GM21576 (cell line): ENCODE data around the gene ATL2.
"Not testable (repeated sequence)": the region's sequence is repeated elsewhere in the genome, so short reads cannot be mapped to it uniquely, and the experiment has no call there.

ENCODE experiments used
- ATAC-seq: cut with Tn5 transposase; IDR thresholded peaks from one replicate; pipeline ENCODE4 v1.9.1; 2021; ENCODE audit warnings: mild to moderate bottlenecking, moderate library complexity; ENCODE audit not compliant: unreplicated experiment

ATL2 gene

GRCh38 chr2:38394041-38394440, 17.0 kb upstream of the ATL2 start:
- ATAC-seq, result no peak

GRCh38 chr2:38390947-38391346, 13.9 kb upstream of the ATL2 start:
- ATAC-seq, result no peak

- ATAC-seq, result no peak
These were observed 10.8 kb upstream of the ATL2 start for GRCh38 chr2:38387887-38388286.

GRCh38 chr2:38386821-38387220, 9.7 kb upstream of the ATL2 start:
- no peak for ATAC-seq

- no peak for ATAC-seq
These were observed 9.3 kb upstream of the ATL2 start for GRCh38 chr2:38386377-38386776.

- ATAC-seq, result no peak
These were observed 7.3 kb upstream of the ATL2 start for GRCh38 chr2:38384338-38384737.

- not testable (repeated sequence) for ATAC-seq
These were observed 6.7 kb upstream of the ATL2 start for GRCh38 chr2:38383741-38384140.

- ATAC-seq, result no peak
These were observed 4.5 kb upstream of the ATL2 start for GRCh38 chr2:38381381-38382143.

GRCh38 chr2:38380397-38381130, 3.5 kb upstream of the ATL2 start:
- no peak for ATAC-seq

GRCh38 chr2:38376346-38377049, 575 bp downstream of the ATL2 start:
- peak; percentile 67 for ATAC-seq

GRCh38 chr2:38375696-38376345, 1.3 kb downstream of the ATL2 start:
- peak; percentile 32 for ATAC-seq

- no peak for ATAC-seq
These were observed 2.1 kb downstream of the ATL2 start for GRCh38 chr2:38374984-38375383.

- no peak for ATAC-seq
These were observed 5.8 kb downstream of the ATL2 start for GRCh38 chr2:38371235-38371634.

GRCh38 chr2:38370664-38371063, 6.4 kb downstream of the ATL2 start:
- ATAC-seq, result no peak

GRCh38 chr2:38362232-38362631, 14.8 kb downstream of the ATL2 start:
- ATAC-seq, result no peak

GRCh38 chr2:38360177-38360576, 16.9 kb downstream of the ATL2 start:
- ATAC-seq, result no peak

- ATAC-seq, result no peak
These were observed 23.7 kb downstream of the ATL2 start for GRCh38 chr2:38353402-38353801.

- no peak for ATAC-seq
These were observed 24.7 kb downstream of the ATL2 start for GRCh38 chr2:38352336-38352735.

- ATAC-seq, result no peak
These were observed 31.6 kb downstream of the ATL2 start for GRCh38 chr2:38345323-38346038.

GRCh38 chr2:38344813-38345212, 32.3 kb downstream of the ATL2 start:
- no peak for ATAC-seq

GRCh38 chr2:38343212-38343611, 33.9 kb downstream of the ATL2 start:
- no peak for ATAC-seq
